Liver (tissue), 3 donors: ENCODE measurements around the gene FOXL1.

ENCODE experiments used
- CTCF ChIP-seq: fragments of 150-350 bp; IDR thresholded peaks from 2 replicates; pipeline ENCODE4 v1.5.1; 2017; ENCODE audit warnings: improper control_type of control experiment, low read depth, low read length; ENCODE audit not compliant: missing input control
- EGR1 ChIP-seq, 2 donors: IDR thresholded peaks; 2 replicates each; pipeline ENCODE4 v1.6.1; 2016 to 2018; ENCODE audit warnings: antibody characterized with exemption in 2 of 2, low read depth in 2 of 2
- GABPA ChIP-seq, 2 donors: IDR thresholded peaks in 1 of 2; conservative IDR thresholded peaks in 1 of 2; 2 replicates each; pipeline ENCODE4 v1.6.1; 2016; ENCODE audit warnings: antibody characterized with exemption in 2 of 2, mild to moderate bottlenecking in 1 of 2, moderate library complexity in 1 of 2
- HNF4A ChIP-seq, 2 donors: conservative IDR thresholded peaks; 2 replicates each; pipeline ENCODE4 v1.6.1; 2016; ENCODE audit warnings: antibody characterized with exemption in 2 of 2, mild to moderate bottlenecking in 2 of 2
- RAD21 ChIP-seq, 2 donors: IDR thresholded peaks; 2 replicates each; pipeline ENCODE4 v1.6.1; 2016; ENCODE audit warnings: antibody characterized with exemption in 2 of 2, mild to moderate bottlenecking in 2 of 2
- REST ChIP-seq: IDR thresholded peaks from 2 replicates; pipeline ENCODE4 v1.6.1; 2016; ENCODE audit warnings: antibody characterized with exemption, mild to moderate bottlenecking
- TAF1 ChIP-seq: conservative IDR thresholded peaks from 2 replicates; pipeline ENCODE4 v1.6.1; 2016; ENCODE audit warnings: antibody characterized with exemption, mild to moderate bottlenecking
- donor health status: healthy.
- donor health status: healthy.

- TF ChIP-seq TAF1 = no peak
- no peak for TF ChIP-seq HNF4A (conservative IDR thresholded peaks at IDR 0.05)
- TF ChIP-seq CTCF = no peak
- TF ChIP-seq GABPA (IDR thresholded peaks at IDR 0.05 in 1 of 2, conservative IDR thresholded peaks at IDR 0.05 in 1 of 2) = no peak
- no peak for TF ChIP-seq RAD21 (IDR thresholded peaks at IDR 0.05)
- no peak for TF ChIP-seq EGR1 (IDR thresholded peaks at IDR 0.05; ENCODE audit: low read depth in 2 of 2)
- no peak for TF ChIP-seq REST
Observed at GRCh38 chr16:86549076-86549892, 29.1 kb upstream of the FOXL1 start.
